MM.1S (cell line): ENCODE results near the gene HCN4.
A peak's percentile ranks its signal among the peaks of the same experiment; 100 is the strongest.

Experiments used
- DNase-seq: peaks from one replicate; pipeline ENCODE4 v3.0.0-alpha.2; 2015
- H2AFZ ChIP-seq: fragments of 300-600 bp; sonication (generic); 2 replicates; pipeline ENCODE4 v1.6.0; 2016; ENCODE audit warnings: antibody characterized with exemption, low read length
- H3F3A ChIP-seq: fragments of 300-600 bp; sonication (generic); 2 replicates; pipeline ENCODE4 v1.6.1; 2016; ENCODE audit warnings: mild to moderate bottlenecking, antibody characterized with exemption, low read length, moderate library complexity, mixed read lengths; ENCODE audit not compliant: insufficient read depth
- H3K27ac ChIP-seq: fragments of 300-600 bp; sonication (generic); 2 replicates; pipeline ENCODE4 v1.5.1; 2016; ENCODE audit warnings: mild to moderate bottlenecking, low read length
- H3K27me3 ChIP-seq: fragments of 300-600 bp; sonication (generic); replicated peaks from 2 replicates; pipeline ENCODE4 v1.6.0; 2016; ENCODE audit warnings: low read length; ENCODE audit not compliant: insufficient read depth
- H3K36me3 ChIP-seq: fragments of 300-600 bp; sonication (generic); replicated peaks from 2 replicates; pipeline ENCODE4 v1.6.1; 2016; ENCODE audit warnings: mild to moderate bottlenecking, low read length, mixed read lengths; ENCODE audit not compliant: insufficient read depth
- H3K4me1 ChIP-seq: fragments of 300-600 bp; sonication (generic); 2 replicates; pipeline ENCODE4 v1.6.1; 2016; ENCODE audit warnings: low read length, mixed read lengths
- H3K4me2 ChIP-seq: fragments of 300-600 bp; sonication (generic); 2 replicates; pipeline ENCODE4 v1.6.0; 2016; ENCODE audit warnings: low read depth, low read length
- H3K4me3 ChIP-seq: fragments of 300-600 bp; sonication (generic); 2 replicates; pipeline ENCODE4 v1.5.1; 2016; ENCODE audit warnings: low read length, mixed read lengths
- H3K79me2 ChIP-seq: fragments of 300-600 bp; sonication (generic); 2 replicates; pipeline ENCODE4 v1.6.1; 2016; ENCODE audit warnings: mixed run types, low read length, mixed read lengths
- H3K9ac ChIP-seq: fragments of 300-600 bp; sonication (generic); 2 replicates; pipeline ENCODE4 v1.6.1; 2016; ENCODE audit warnings: low read length, mixed read lengths
- H3K9me2 ChIP-seq: fragments of 300-600 bp; sonication (generic); replicated peaks from 2 replicates; pipeline ENCODE4 v1.6.1; 2016; ENCODE audit warnings: mild to moderate bottlenecking, low read length, mixed read lengths; ENCODE audit not compliant: insufficient read depth
- H3K9me3 ChIP-seq: fragments of 300-600 bp; sonication (generic); replicated peaks from 2 replicates; pipeline ENCODE4 v1.6.1; 2016; ENCODE audit warnings: mild to moderate bottlenecking, low read length, mixed read lengths; ENCODE audit not compliant: insufficient read depth
- H4K20me1 ChIP-seq: fragments of 300-600 bp; sonication (generic); 2 replicates; pipeline ENCODE4 v1.6.1; 2016; ENCODE audit warnings: mild to moderate bottlenecking, low read length, moderate library complexity, mixed read lengths; ENCODE audit not compliant: insufficient read depth
- EZH2 ChIP-seq: fragments of 300-600 bp; sonication (generic); optimal IDR thresholded peaks from 2 replicates; pipeline ENCODE3; 2017; ENCODE audit warnings: low read depth, mild to moderate bottlenecking, antibody characterized with exemption, low read length, mixed read lengths
- EZH2phosphoT487 ChIP-seq: fragments of 300-600 bp; sonication (generic); IDR thresholded peaks from 2 replicates; pipeline ENCODE4 v1.6.1; 2018; ENCODE audit warnings: antibody characterized with exemption, low read length
- TF ChIP-seq, protein P1 (sequence below): fragments of 300-600 bp; sonication (generic); IDR thresholded peaks from 2 replicates; pipeline ENCODE4 v1.5.1; 2016; ENCODE audit warnings: antibody characterized with exemption, low read length, mixed read lengths

HCN4 gene

DNA sequence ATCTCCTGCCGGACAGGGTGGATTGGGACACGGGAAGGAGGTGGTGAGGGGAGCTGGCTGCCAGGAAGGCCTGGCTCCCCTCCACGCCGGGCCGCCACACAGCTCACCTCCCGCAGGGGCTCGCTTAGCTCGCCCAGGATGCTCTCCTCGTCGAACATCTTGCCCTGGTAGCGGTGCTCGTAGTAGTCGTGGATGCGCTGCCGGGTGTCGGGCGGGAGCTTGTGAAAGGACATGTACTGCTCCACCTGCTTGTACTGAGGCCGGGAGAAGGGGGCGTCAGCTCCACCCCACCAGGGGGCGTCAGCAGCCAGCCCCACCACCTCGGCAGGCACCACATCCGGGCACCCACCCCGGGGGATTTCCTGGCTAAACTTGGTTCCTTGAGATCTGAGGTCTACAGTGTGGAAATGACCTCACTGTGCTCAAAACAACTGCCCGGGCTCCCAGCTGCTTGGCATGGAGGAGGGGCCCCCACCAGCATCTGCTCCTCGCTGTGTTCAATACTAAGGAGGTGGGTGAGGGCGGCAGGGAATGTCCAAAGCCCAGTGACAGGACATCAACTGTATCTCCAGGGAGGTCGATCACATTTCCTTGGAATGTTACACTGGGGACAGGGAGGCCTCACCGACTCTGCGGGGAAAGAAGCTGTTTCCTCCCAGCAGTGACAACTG lies 43.4 kb downstream of the HCN4 start:
- Histone ChIP-seq H3K27ac (no peak overlapping the region), H3K4me2 (peak overlapping the region; percentile 2; the same call in 1 of the 2 replicates), H3K9ac (no peak overlapping the region), H2AFZ (0 out of 2 replicates have a peak overlapping the region, but pooled peaks have one; percentile 35), H3K9me3 (no peaks in the 10 kb centered on the region), H3F3A (no peaks in the 10 kb centered on the region), H3K27me3 (no peaks in the 10 kb centered on the region), H3K79me2 (no peaks in the 10 kb centered on the region), H3K4me3 (no peak overlapping the region), H3K9me2 (no peaks in the 10 kb centered on the region), H4K20me1 (no peaks in the 10 kb centered on the region), H3K4me1 (no peaks in the 10 kb centered on the region), H3K36me3 (no peaks in the 10 kb centered on the region)
- TF ChIP-seq EZH2 (no peak), EZH2phosphoT487 (no peak)
- TF ChIP-seq, protein P1, sequence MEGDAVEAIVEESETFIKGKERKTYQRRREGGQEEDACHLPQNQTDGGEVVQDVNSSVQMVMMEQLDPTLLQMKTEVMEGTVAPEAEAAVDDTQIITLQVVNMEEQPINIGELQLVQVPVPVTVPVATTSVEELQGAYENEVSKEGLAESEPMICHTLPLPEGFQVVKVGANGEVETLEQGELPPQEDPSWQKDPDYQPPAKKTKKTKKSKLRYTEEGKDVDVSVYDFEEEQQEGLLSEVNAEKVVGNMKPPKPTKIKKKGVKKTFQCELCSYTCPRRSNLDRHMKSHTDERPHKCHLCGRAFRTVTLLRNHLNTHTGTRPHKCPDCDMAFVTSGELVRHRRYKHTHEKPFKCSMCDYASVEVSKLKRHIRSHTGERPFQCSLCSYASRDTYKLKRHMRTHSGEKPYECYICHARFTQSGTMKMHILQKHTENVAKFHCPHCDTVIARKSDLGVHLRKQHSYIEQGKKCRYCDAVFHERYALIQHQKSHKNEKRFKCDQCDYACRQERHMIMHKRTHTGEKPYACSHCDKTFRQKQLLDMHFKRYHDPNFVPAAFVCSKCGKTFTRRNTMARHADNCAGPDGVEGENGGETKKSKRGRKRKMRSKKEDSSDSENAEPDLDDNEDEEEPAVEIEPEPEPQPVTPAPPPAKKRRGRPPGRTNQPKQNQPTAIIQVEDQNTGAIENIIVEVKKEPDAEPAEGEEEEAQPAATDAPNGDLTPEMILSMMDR = peak; percentile 15; the same call in 1 of the 2 replicates
- peak; percentile 22 for DNase-seq

DNA sequence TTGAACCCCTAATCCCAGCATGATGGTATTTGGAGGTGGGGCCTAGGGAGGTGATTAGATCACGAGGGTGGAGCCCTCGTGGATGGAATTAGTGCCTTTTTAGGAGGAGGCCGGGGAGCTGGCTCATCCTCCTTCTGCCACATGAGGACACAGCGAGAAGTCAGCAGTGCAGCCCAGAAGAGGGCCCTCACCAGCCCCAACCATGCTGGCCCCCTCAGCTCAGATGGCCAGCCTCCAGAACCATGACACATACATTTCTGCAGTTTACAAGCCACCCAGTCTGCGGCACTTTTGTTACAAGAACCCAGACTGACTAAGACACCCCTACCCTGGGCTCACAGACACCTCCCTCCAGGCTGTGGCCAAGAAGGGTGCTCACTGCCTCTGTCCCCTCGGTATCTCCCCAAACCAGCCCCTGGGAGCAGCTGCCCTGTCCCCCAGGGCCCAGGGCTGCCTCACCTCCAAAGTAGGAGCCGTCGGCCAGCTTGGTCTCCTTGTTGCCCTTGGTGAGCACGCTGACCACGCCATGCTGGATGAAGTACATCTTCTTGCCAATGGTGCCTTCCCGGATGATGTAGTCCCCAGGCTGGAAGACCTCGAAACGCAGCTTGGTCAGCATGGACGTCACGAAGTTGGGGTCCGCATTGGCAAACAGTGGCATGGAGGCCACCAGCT lies 44.1 kb downstream of the HCN4 start:
- H3K36me3 ChIP-seq = no peaks in the 10 kb centered on the region
- H3K9ac ChIP-seq = no peak overlapping the region
- no peak overlapping the region for H3K4me2 ChIP-seq
- H3F3A ChIP-seq = no peaks in the 10 kb centered on the region
- no peak overlapping the region for H3K4me3 ChIP-seq
- H3K9me2 ChIP-seq = no peaks in the 10 kb centered on the region
- DNase-seq = no peak
- no peaks in the 10 kb centered on the region for H3K9me3 ChIP-seq
- no peak overlapping the region for H3K27ac ChIP-seq
- no peaks in the 10 kb centered on the region for H3K4me1 ChIP-seq
- no peaks in the 10 kb centered on the region for H4K20me1 ChIP-seq
- H3K79me2 ChIP-seq = no peaks in the 10 kb centered on the region
- H2AFZ ChIP-seq = no peak overlapping the region
- H3K27me3 ChIP-seq = no peaks in the 10 kb centered on the region
- TF ChIP-seq, protein P1 = no peak
- TF ChIP-seq EZH2phosphoT487 = no peak

DNA sequence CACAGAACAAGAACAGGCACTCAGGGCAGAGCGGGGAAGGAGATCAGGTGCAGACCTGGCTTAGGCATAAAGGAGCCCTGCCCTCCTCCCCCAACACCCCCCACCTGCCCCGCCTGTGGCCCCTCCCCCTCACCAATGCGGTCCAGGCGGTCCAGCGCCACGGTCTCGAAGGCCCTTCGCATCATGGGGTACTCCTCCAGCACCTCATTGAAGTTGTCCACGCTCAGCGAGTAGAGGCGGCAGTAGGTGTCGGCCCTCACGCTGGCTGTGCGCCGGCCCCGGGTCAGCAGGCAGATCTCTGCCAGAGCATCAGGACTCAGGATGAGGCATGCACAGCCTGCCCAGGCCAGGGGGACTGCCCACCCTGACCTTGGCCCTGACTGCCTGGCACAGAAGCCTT lies 44.8 kb downstream of the HCN4 start:
- Histone ChIP-seq H3K9me2 (no peaks in the 10 kb centered on the region), H3K4me1 (no peaks in the 10 kb centered on the region), H3K9me3 (no peaks in the 10 kb centered on the region), H3K27ac (no peak overlapping the region), H3K9ac (no peak overlapping the region), H3K36me3 (no peaks in the 10 kb centered on the region), H3K27me3 (no peaks in the 10 kb centered on the region), H3K4me2 (no peak overlapping the region), H2AFZ (no peak overlapping the region), H3K4me3 (no peak overlapping the region), H3K79me2 (no peaks in the 10 kb centered on the region), H3F3A (no peaks in the 10 kb centered on the region), H4K20me1 (no peaks in the 10 kb centered on the region)
- TF ChIP-seq, protein P1 = no peak
- no peak for TF ChIP-seq EZH2
- TF ChIP-seq EZH2phosphoT487 = no peak
- DNase-seq = no peak
